Measurements from ENCODE around the gene CHD9. TPM values are rescaled to one million over a fixed set of nuclear protein-coding genes. Genes with fewer than 3 reads are reported as not detected.

Gene CHD9
- total RNA-seq, 4 donors from 2014 or later, result 46.9 to 174 (median 133) TPM

GRCh38 chr16:53297477-53297876 is 242.7 kb downstream of the CHD9 start:
- Histone ChIP-seq H3K27me3 (no peaks in the 10 kb centered on the region), H3K36me3 (no peaks in the 10 kb centered on the region), H3K27ac (no peak overlapping the region), H3K4me1 (no peaks in the 10 kb centered on the region), H3K4me3 (no peak overlapping the region), H3K9me3 (no peaks in the 10 kb centered on the region)
- intact Hi-C loops (cut with DNase I; ENCODE audit: low total_unique reads), result no loop called here
- TF ChIP-seq POLR2A (IDR thresholded peaks at IDR 0.05), result no peak
- no peak for TF ChIP-seq CTCF (IDR thresholded peaks at IDR 0.05)
- DNase-seq, result no peak

DNA sequence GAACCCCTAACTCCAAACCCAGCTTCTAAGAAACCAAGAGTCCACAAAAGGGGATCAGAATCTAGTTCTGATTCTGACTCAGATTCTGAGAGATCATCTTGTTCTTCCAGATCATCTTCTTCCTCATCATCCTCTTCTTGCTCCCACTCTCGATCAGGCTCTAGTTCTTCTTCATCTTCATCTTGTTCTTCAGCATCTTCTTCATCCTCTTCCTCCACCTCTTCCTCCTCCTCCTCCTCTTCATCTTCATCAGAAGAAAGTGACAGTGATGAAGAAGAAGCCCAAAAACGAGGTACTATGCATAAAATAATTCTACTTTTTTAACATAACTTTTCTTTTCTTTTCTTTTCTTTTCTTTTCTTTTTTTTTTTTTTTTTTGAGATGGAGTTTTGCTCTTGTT is 249.5 kb downstream of the CHD9 start:
- Histone ChIP-seq H3K4me1 (no peaks in the 10 kb centered on the region), H3K27ac (no peak overlapping the region), H3K36me3 (no peaks in the 10 kb centered on the region), H3K27me3 (no peaks in the 10 kb centered on the region), H3K4me3 (no peak overlapping the region), H3K9me3 (no peaks in the 10 kb centered on the region)
- no peak for DNase-seq
- no peak for TF ChIP-seq POLR2A (IDR thresholded peaks at IDR 0.05)
- TF ChIP-seq CTCF (IDR thresholded peaks at IDR 0.05), result no peak
- intact Hi-C loops (cut with DNase I; ENCODE audit: low total_unique reads), result no loop called here

GRCh38 chr16:53305743-53306142 is 251.0 kb downstream of the CHD9 start:
- no peak overlapping the region for H3K27ac ChIP-seq
- no peak for TF ChIP-seq CTCF (IDR thresholded peaks at IDR 0.05)
- no peak for TF ChIP-seq POLR2A (IDR thresholded peaks at IDR 0.05)
- intact Hi-C loops (cut with DNase I; ENCODE audit: low total_unique reads), result no loop called here
- H3K36me3 ChIP-seq, result no peaks in the 10 kb centered on the region
- no peaks in the 10 kb centered on the region for H3K9me3 ChIP-seq
- H3K4me1 ChIP-seq, result no peaks in the 10 kb centered on the region
- no peak overlapping the region for H3K4me3 ChIP-seq
- no peak for DNase-seq
- H3K27me3 ChIP-seq, result no peaks in the 10 kb centered on the region

- intact Hi-C loops (cut with DNase I; ENCODE audit: low total_unique reads), result no loop called here
- Histone ChIP-seq H3K27ac (no peak overlapping the region), H3K36me3 (no peaks in the 10 kb centered on the region), H3K4me1 (no peaks in the 10 kb centered on the region), H3K9me3 (no peaks in the 10 kb centered on the region), H3K27me3 (no peaks in the 10 kb centered on the region), H3K4me3 (no peak overlapping the region)
- no peak for DNase-seq
- TF ChIP-seq POLR2A (IDR thresholded peaks at IDR 0.05) (no peak), CTCF (IDR thresholded peaks at IDR 0.05) (no peak)
Observed at GRCh38 chr16:53309457-53309856, 254.7 kb downstream of the CHD9 start.

DNA sequence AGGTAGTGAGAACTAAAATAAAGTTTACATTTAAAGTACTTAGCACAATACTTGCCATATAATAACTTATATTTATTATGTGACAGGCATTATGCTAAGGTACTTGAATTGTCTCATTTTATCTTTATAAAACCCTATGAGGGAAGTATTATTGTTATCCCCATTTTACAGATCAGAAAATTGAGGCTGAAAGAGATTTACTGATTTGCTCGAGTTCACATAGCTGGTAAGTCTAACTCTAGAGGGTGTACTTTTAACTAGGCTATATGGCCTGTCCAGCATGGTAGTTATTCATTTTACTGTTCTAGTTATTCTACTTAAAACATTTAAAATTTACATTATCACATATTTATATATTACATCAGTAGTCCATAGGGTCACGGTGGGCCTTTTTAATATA is 266.2 kb downstream of the CHD9 start:
- intact Hi-C loops (cut with DNase I; ENCODE audit: low total_unique reads), result no loop called here
- TF ChIP-seq CTCF (IDR thresholded peaks at IDR 0.05), result no peak
- no peak for TF ChIP-seq POLR2A (IDR thresholded peaks at IDR 0.05)
- Histone ChIP-seq H3K27ac (no peak overlapping the region), H3K4me3 (no peak overlapping the region), H3K9me3 (no peaks in the 10 kb centered on the region), H3K4me1 (no peaks in the 10 kb centered on the region), H3K27me3 (no peaks in the 10 kb centered on the region), H3K36me3 (no peaks in the 10 kb centered on the region)
- no peak for DNase-seq
